OCI-LY1 (cell line): Measurements from ENCODE around the gene CEBPG.

Experiments
- H2AFZ ChIP-seq: fragments of 200-600 bp; sonication (generic), shearing (Covaris generic); 2 replicates; pipeline ENCODE4 v1.6.0; 2014; ENCODE audit warnings: antibody characterized with exemption, mild to moderate bottlenecking, low read length
- H3F3A ChIP-seq: fragments of 200-600 bp; sonication (generic), shearing (Covaris generic); 2 replicates; pipeline ENCODE4 v1.6.0; 2014; ENCODE audit warnings: mild to moderate bottlenecking, antibody characterized with exemption, low read length, moderate library complexity; ENCODE audit not compliant: insufficient read depth
- H3K27ac ChIP-seq: fragments of 200-600 bp; sonication (generic); 2 replicates; pipeline ENCODE4 v1.5.1; 2014; ENCODE audit warnings: low read length, mixed run types, mild to moderate bottlenecking, low read depth; ENCODE audit not compliant: poor library complexity, severe bottlenecking
- H3K27me3 ChIP-seq: fragments of 200-600 bp; sonication (generic); 2 replicates; pipeline ENCODE4 v1.6.0; 2014; ENCODE audit warnings: antibody characterized with exemption, mild to moderate bottlenecking, low read length, moderate library complexity; ENCODE audit not compliant: insufficient read depth
- H3K36me3 ChIP-seq: fragments of 200-600 bp; sonication (generic); 2 replicates; pipeline ENCODE4 v1.6.1; 2014; ENCODE audit warnings: mild to moderate bottlenecking, antibody characterized with exemption, low read length, moderate library complexity, mixed read lengths; ENCODE audit not compliant: insufficient read depth
- H3K4me1 ChIP-seq: fragments of 200-600 bp; sonication (generic); 2 replicates; pipeline ENCODE4 v1.5.1; 2014; ENCODE audit warnings: mild to moderate bottlenecking, low read length, moderate library complexity; ENCODE audit not compliant: insufficient read depth, severe bottlenecking
- H3K4me2 ChIP-seq: fragments of 200-600 bp; sonication (generic), shearing (Covaris generic); 2 replicates; pipeline ENCODE4 v1.6.1; 2014; ENCODE audit warnings: low read length
- H3K4me3 ChIP-seq: fragments of 200-600 bp; sonication (generic); 2 replicates; pipeline ENCODE4 v1.5.1; 2014; ENCODE audit warnings: low read length, low read depth, mild to moderate bottlenecking, mixed read lengths; ENCODE audit not compliant: poor library complexity, severe bottlenecking
- H3K79me2 ChIP-seq: fragments of 200-600 bp; shearing (Covaris generic); 2 replicates; pipeline ENCODE4 v1.6.1; 2016; ENCODE audit warnings: mixed run types, low read length, mixed read lengths; ENCODE audit not compliant: insufficient read depth
- H3K9ac ChIP-seq: fragments of 200-600 bp; sonication (generic), shearing (Covaris generic); 2 replicates; pipeline ENCODE4 v1.6.1; 2014; ENCODE audit warnings: mild to moderate bottlenecking, low read length, mixed read lengths
- H3K9me2 ChIP-seq: fragments of 200-600 bp; sonication (generic), shearing (Covaris generic); 2 replicates; pipeline ENCODE4 v1.6.1; 2014; ENCODE audit warnings: low read depth, mild to moderate bottlenecking, low read length, mixed read lengths
- H3K9me3 ChIP-seq: fragments of 200-600 bp; shearing (Covaris generic); 2 replicates; pipeline ENCODE4 v1.6.1; 2014; ENCODE audit warnings: low read length, mixed read lengths
- H4K20me1 ChIP-seq: fragments of 200-600 bp; sonication (generic), shearing (Covaris generic); 2 replicates; pipeline ENCODE4 v1.6.0; 2016; ENCODE audit warnings: mild to moderate bottlenecking, low read length; ENCODE audit not compliant: insufficient read depth
- CTCF ChIP-seq: fragments of 200-600 bp; sonication (generic), shearing (Covaris generic); IDR thresholded peaks from 2 replicates; pipeline ENCODE4 v1.5.1; 2017; ENCODE audit warnings: mild to moderate bottlenecking, antibody characterized with exemption, low read length, moderate library complexity, mixed read lengths
- EZH2 ChIP-seq: fragments of 200-600 bp; sonication (generic), shearing (Covaris generic); IDR thresholded peaks from 2 replicates; pipeline ENCODE4 v1.8.0; 2017; ENCODE audit warnings: borderline replicate concordance, mixed run types, mild to moderate bottlenecking, antibody characterized with exemption, low read length, moderate library complexity, mixed read lengths

Gene CEBPG

GRCh38 chr19:33333151-33333550 is 40.4 kb upstream of the CEBPG start:
- Histone ChIP-seq H4K20me1 (no peaks in the 10 kb centered on the region), H3K36me3 (no peaks in the 10 kb centered on the region), H3K4me1 (no peaks in the 10 kb centered on the region), H3K9me3 (no peaks in the 10 kb centered on the region), H2AFZ (no peak overlapping the region), H3K4me2 (no peak overlapping the region), H3K79me2 (no peaks in the 10 kb centered on the region), H3K9ac (no peak overlapping the region), H3F3A (no peaks in the 10 kb centered on the region), H3K9me2 (no peaks in the 10 kb centered on the region), H3K4me3 (no peak overlapping the region), H3K27me3 (no peaks in the 10 kb centered on the region), H3K27ac (no peak overlapping the region)
- TF ChIP-seq EZH2, result no peak
- no peak for TF ChIP-seq CTCF

GRCh38 chr19:33333642-33334041 is 39.9 kb upstream of the CEBPG start:
- no peaks in the 10 kb centered on the region for H3K79me2 ChIP-seq
- no peak overlapping the region for H3K9ac ChIP-seq
- no peak overlapping the region for H2AFZ ChIP-seq
- no peaks in the 10 kb centered on the region for H3K9me2 ChIP-seq
- H3K27me3 ChIP-seq, result no peaks in the 10 kb centered on the region
- H3K4me3 ChIP-seq, result no peak overlapping the region
- no peaks in the 10 kb centered on the region for H4K20me1 ChIP-seq
- H3K27ac ChIP-seq, result no peak overlapping the region
- H3K4me1 ChIP-seq, result no peaks in the 10 kb centered on the region
- no peaks in the 10 kb centered on the region for H3K36me3 ChIP-seq
- no peaks in the 10 kb centered on the region for H3K9me3 ChIP-seq
- H3F3A ChIP-seq, result no peaks in the 10 kb centered on the region
- TF ChIP-seq CTCF (no peak), EZH2 (no peak)
- H3K4me2 ChIP-seq, result no peak overlapping the region

GRCh38 chr19:33334271-33334670 is 39.2 kb upstream of the CEBPG start:
- H4K20me1 ChIP-seq, result no peaks in the 10 kb centered on the region
- no peak overlapping the region for H3K9ac ChIP-seq
- no peak overlapping the region for H2AFZ ChIP-seq
- no peaks in the 10 kb centered on the region for H3K9me3 ChIP-seq
- H3F3A ChIP-seq, result no peaks in the 10 kb centered on the region
- H3K9me2 ChIP-seq, result no peaks in the 10 kb centered on the region
- no peaks in the 10 kb centered on the region for H3K79me2 ChIP-seq
- no peaks in the 10 kb centered on the region for H3K36me3 ChIP-seq
- no peaks in the 10 kb centered on the region for H3K4me1 ChIP-seq
- no peak overlapping the region for H3K27ac ChIP-seq
- H3K4me2 ChIP-seq, result no peak overlapping the region
- H3K27me3 ChIP-seq, result no peaks in the 10 kb centered on the region
- no peak for TF ChIP-seq EZH2
- no peak for TF ChIP-seq CTCF
- no peak overlapping the region for H3K4me3 ChIP-seq
